NCI-H187 (cell line): Measurements from ENCODE around the gene OVCH1.
"Not testable (repeated sequence)": the region's sequence is repeated elsewhere in the genome, so short reads cannot be mapped to it uniquely, and the experiment has no call there.

Source experiments
- DNase-seq, 2 experiments: peaks; one replicate each; lab custom pipeline; 2025; lab: John Stamatoyannopoulos, UW

The OVCH1 gene

DNA sequence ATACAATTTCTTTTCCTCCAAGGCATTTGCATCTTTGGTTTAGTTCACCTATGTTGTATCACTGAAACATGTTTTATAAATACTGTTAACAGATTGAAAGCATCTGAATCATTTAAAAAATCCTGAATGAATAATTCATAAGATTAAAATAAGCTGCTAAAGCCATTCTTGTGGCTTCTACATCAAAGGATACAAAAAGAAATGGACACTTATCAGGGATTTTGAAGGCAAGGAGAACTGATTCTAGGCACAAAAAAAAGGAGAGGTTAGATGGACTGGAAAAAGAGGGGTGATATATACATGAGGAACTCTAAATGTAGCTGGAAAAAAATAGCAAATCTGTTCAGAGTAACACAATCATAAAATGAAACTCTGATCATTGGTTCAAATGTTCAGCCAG is 5.8 kb upstream of the OVCH1 start:
- no peak for DNase-seq

GRCh38 chr12:29499235-29499634 is 1.7 kb upstream of the OVCH1 start:
- no peak for DNase-seq

- no peak for DNase-seq
Measured at GRCh38 chr12:29492891-29493290, 4.6 kb downstream of the OVCH1 start.

GRCh38 chr12:29486972-29487371 is 10.5 kb downstream of the OVCH1 start:
- DNase-seq: no peak

GRCh38 chr12:29463198-29463597 is 34.3 kb downstream of the OVCH1 start:
- no peak for DNase-seq

DNA sequence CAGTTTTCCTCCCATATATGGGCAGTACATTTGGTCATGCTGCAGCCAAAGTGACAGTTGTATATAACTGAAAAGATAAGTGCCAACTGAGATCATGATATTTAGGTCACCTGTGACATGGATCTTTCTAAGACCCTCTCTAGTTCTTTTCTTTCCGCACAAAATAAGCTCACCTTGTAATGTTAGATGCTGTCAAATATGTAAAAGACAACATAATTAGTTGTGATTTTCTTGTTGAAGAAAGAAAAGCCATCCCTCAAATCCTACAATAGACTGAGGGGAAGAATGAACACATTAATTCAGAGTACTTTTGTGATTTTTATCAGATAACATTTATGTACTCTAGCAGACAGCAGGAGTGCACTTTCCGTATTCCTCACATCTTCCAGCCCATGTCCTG is 37.4 kb downstream of the OVCH1 start:
- DNase-seq: no peak

DNA sequence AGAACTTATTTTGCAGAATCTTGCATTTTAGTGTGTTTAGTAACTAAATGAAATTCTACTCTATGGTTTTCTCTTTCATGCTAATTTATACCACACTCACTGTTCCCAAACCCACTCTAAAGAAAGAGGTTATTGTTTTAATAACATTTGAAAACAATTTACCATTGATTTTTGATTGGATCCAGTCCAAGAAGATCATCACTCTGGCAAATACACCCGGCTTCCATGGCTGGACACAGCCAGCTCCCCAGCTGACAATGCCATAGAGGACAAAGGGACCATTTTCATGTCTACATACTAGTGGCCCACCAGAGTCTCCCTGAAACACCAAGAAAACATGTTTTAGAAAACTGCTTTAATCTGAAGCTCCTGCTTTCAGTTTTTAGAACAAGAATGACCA is 42.4 kb downstream of the OVCH1 start:
- no peak for DNase-seq

- no peak for DNase-seq
Measured at GRCh38 chr12:29451888-29452287, 45.6 kb downstream of the OVCH1 start.

DNA sequence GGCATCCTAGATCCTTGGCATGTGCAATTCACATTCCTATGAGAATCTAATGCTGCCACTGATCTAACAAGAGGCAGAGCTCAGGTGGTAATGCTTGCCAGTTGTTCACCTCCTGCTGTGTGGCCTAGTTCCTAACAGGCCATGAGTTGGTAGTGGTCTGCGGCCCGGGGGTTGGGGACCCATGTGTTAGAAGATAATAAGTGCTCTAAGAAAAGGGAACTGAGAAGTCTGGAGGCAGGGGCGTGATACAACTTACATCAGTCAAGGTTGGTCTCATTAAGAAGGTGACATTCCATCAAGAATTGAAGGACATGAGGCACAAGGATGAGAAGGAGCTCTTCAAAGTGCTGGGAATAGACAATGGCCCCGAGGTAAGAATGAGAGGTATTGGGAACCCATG is 49.3 kb downstream of the OVCH1 start:
- DNase-seq: no peak

- DNase-seq: no peak
Measured at GRCh38 chr12:29447285-29447975, 50.1 kb downstream of the OVCH1 start.

DNA sequence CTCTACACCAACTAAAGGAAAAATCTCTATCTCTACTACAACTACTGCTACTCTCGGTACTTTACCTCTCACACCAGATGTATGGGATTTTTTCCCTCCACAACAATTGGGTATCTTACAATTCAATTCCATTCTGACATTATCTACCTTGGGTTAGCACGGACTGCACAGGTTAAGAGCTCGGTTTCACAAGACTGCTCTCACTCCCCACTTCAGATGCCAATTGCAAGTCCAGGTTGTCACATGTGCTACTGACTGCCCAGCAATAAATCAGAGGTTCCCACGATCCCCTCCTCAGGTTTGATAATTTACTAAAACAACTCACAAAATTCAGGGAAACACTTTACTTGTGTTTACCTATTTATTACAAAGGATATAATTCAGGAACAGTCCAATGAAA is 58.0 kb downstream of the OVCH1 start:
- DNase-seq: no peak

DNA sequence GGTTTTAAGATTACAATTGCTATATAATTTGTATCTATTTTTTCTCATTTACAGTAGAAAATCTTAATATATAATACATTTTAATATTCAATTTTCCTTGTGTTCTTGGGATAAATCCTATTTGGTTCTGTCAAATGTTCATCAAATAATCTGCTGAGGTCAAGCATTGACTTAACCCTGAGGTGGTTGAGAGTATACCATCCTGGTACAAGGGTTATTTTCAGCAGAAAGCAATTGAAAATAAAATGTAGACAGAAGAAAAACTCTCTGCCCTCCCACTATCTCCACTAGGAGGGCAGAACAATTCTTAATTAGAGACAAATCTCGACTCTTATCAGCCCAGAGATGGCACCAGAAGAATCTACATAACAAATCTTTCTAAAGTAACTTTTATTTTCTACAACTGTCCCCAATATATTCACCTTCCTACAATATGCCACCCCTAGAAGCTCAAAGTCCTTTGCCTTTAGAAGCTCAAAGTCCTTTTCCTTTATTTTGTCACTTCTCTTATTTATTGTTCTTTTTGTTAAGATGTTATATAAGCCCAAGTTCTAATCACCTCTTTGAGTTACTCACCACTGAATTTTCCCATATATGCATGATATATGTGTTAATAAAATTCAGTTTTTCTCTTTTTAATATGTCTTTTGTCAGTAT is 58.6 kb downstream of the OVCH1 start:
- no peak for DNase-seq

- DNase-seq: no peak
Measured at GRCh38 chr12:29437575-29437974, 59.9 kb downstream of the OVCH1 start.

GRCh38 chr12:29436815-29437214 is 60.7 kb downstream of the OVCH1 start:
- not testable (repeated sequence) for DNase-seq

- DNase-seq: no peak
Measured at GRCh38 chr12:29431513-29431912, 66.0 kb downstream of the OVCH1 start.

- DNase-seq: no peak
Measured at GRCh38 chr12:29430716-29431044, 66.8 kb downstream of the OVCH1 start.

DNA sequence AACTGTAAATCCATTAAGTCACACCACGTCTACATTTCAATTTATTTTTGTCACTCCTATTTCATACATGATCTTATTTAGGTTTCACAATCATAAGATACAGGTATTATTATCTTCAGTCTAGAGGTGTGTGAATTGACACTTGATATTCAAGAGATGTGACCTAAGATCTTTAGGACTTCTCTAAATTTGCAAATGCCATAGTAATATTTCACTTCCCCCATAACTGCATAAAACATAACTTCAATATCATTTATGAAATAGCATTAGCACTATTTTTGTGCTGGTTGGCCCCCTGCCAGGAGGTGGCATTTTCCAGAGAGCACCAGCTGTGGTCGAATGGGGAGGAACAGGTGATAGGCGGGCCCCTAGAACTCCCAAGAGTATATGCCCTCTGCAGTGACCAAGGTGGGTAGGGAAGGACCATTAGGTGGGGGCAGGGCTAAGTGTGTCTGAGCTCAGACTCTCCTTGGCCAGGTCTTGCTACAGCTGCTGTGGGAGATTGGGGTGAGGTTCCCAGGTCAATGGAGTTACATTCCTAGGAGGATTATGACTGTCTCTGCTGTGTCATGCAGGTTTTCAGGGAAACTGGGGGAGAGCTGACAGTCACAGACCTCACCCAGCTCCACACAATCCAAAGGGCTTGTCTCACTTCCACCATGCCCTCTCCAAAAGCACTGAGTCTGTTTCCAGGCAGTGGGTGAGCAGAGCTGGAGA is 67.3 kb downstream of the OVCH1 start:
- DNase-seq: no peak

DNA sequence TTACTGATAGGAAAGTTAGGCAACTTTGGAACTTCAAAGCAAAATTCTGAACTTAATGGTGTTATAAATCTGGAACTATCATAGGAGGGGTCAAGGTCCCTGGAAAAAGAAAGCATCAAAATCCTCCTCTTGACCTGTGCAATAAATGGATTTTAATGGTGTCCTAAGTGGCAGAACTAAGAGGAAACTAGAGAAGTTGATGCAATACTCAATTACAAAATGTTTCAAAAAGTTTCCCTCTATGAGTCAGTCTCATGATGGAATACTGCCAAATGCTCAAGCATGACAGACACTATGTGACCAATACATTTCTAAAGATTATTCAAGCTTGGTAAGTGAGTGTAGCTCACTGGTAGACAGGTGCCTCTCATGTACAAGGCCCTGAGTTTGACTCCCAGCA is 68.9 kb downstream of the OVCH1 start:
- DNase-seq: no peak

DNA sequence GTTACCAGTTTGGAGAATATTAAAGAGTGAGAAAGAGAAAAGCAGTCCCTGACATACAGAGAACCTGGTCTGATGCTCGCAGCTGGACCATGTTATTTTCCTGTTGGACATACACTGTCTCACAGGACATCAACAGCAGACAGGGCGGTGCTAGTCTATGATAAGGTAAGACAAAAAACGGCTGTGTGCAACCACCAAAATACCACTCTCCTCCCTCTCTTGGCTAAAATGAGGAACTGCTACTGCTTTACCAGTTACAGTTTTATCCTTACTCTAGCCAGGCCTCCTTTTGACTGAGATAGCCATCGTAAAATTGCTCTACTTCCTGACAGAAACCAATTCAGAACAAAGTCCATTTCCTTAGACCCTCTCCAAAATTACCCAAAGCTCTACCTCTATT is 69.5 kb downstream of the OVCH1 start:
- DNase-seq: no peak

DNA sequence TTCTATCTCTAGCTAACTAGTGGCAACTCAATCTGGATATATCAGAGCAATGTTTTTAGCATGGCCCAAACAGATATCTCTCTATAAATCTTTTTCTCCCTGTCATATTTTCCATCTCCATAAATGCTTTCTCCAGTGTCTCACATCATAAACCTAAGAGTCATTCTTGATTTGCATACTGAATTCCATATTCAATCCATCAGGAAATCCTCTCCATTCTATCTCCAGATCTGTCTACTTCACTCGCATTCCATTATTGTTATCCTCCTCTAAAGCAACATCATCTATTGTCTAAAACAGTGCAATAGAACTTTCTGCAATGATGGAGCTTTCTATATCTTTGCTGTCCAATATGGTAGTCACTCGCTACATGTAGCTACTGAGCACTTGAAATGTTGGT is 71.0 kb downstream of the OVCH1 start:
- DNase-seq: no peak

GRCh38 chr12:29425722-29426121 is 71.8 kb downstream of the OVCH1 start:
- no peak for DNase-seq

- no peak for DNase-seq
Measured at GRCh38 chr12:29416748-29417147, 80.7 kb downstream of the OVCH1 start.

- DNase-seq: no peak
Measured at GRCh38 chr12:29415111-29415510, 82.4 kb downstream of the OVCH1 start.

GRCh38 chr12:29414368-29414767 is 83.1 kb downstream of the OVCH1 start:
- DNase-seq: no peak
